Measurements from ENCODE around the gene BDKRB2. TPM values are rescaled to one million over a fixed set of nuclear protein-coding genes. Genes with fewer than 3 reads are reported as not detected.

The BDKRB2 gene

GRCh38 chr14:96279564-96279963 is 74.9 kb downstream of the BDKRB2 start:
- no peak overlapping the region for H3K4me2 ChIP-seq (ENCODE audit: low read length)
- H3K4me1 ChIP-seq (ENCODE audit: control insufficient read depth, insufficient read depth, low read length) = peaks cover 13% of the 10 kb centered on the region
- H3K27me3 ChIP-seq (ENCODE audit: control insufficient read depth, insufficient read depth, low read length) = no peaks in the 10 kb centered on the region
- H3K9me3 ChIP-seq (replicated peaks; ENCODE audit: low read length) = peaks cover 11% of the 10 kb centered on the region
- peaks cover 13% of the 10 kb centered on the region for H3K36me3 ChIP-seq (ENCODE audit: insufficient read depth, low read length)
- H3K4me3 ChIP-seq (ENCODE audit: low read length) = no peak overlapping the region
- no peak overlapping the region for H3K9ac ChIP-seq (ENCODE audit: low read depth, low read length)

DNA sequence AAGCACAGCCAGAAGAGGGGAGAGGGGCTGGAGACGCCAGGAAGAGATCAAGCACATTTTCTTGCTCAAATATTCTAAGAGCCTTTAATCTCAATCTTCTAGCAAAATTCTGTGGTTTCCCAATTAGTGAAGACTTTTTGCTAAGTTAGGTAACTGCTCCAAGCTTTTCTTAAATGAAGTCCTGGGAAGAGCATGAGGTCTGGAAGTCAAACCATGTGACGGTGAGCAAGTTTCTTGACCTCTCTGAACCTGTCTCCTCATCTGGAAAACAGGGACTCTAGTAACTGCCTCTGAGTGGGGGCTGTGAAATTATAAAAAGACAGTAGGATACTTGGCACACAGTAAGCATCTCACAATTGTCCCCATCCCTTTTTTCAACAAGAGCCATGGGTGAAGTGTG is 75.5 kb downstream of the BDKRB2 start:
- peaks cover 7% of the 10 kb centered on the region for H3K4me1 ChIP-seq (ENCODE audit: control insufficient read depth, insufficient read depth, low read length)
- no peak overlapping the region for H3K4me2 ChIP-seq (ENCODE audit: low read length)
- H3K4me3 ChIP-seq (ENCODE audit: low read length) = no peak overlapping the region
- H3K9ac ChIP-seq (ENCODE audit: low read depth, low read length) = no peak overlapping the region
- H3K36me3 ChIP-seq (ENCODE audit: insufficient read depth, low read length) = peaks cover 13% of the 10 kb centered on the region
- H3K9me3 ChIP-seq (replicated peaks; ENCODE audit: low read length) = peaks cover 11% of the 10 kb centered on the region
- no peaks in the 10 kb centered on the region for H3K27me3 ChIP-seq (ENCODE audit: control insufficient read depth, insufficient read depth, low read length)

- H3K9me3 ChIP-seq (replicated peaks; ENCODE audit: low read length) = peaks cover 11% of the 10 kb centered on the region
Observed at GRCh38 chr14:96281486-96281885, 76.8 kb downstream of the BDKRB2 start.

DNA sequence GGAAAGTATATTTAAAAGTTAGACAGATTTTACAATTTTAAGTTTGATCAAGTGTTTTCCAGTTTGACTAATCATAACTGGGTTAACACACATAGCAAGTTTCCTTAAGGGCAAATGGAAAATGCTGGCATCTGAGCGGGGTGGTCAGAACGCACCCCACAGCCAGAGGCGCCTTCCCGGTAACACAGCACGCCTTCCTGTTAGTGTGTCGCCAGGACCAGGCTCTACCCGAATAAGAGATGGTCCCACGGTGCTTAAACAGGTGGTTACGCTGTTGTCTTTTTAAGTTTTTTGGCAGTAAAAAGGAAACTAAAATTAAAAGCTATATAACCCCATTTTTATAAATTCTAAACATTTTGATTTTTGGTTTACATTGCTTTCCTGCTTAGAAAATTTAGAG is 79.4 kb downstream of the BDKRB2 start:
- Histone ChIP-seq H3K9ac (ENCODE audit: low read depth, low read length) (no peak overlapping the region), H3K9me3 (replicated peaks; ENCODE audit: low read length) (no peaks in the 10 kb centered on the region), H3K4me1 (ENCODE audit: control insufficient read depth, insufficient read depth, low read length) (no peaks in the 10 kb centered on the region), H3K36me3 (ENCODE audit: insufficient read depth, low read length) (peaks cover 20% of the 10 kb centered on the region), H3K4me2 (ENCODE audit: low read length) (no peak overlapping the region), H3K27me3 (ENCODE audit: control insufficient read depth, insufficient read depth, low read length) (no peaks in the 10 kb centered on the region), H3K4me3 (ENCODE audit: low read length) (no peak overlapping the region)

More at GRCh38 chr14:96281486-96281885, 76.8 kb downstream of the BDKRB2 start:
- H3K4me2 ChIP-seq (ENCODE audit: low read length) = no peak overlapping the region
- no peak overlapping the region for H3K9ac ChIP-seq (ENCODE audit: low read depth, low read length)
- peaks cover 20% of the 10 kb centered on the region for H3K36me3 ChIP-seq (ENCODE audit: insufficient read depth, low read length)
- no peaks in the 10 kb centered on the region for H3K27me3 ChIP-seq (ENCODE audit: control insufficient read depth, insufficient read depth, low read length)
- no peaks in the 10 kb centered on the region for H3K4me1 ChIP-seq (ENCODE audit: control insufficient read depth, insufficient read depth, low read length)
- H3K4me3 ChIP-seq (ENCODE audit: low read length) = no peak overlapping the region

GRCh38 chr14:96284430-96284829 is 79.8 kb downstream of the BDKRB2 start:
- H3K27me3 ChIP-seq (ENCODE audit: control insufficient read depth, insufficient read depth, low read length) = no peaks in the 10 kb centered on the region
- no peak overlapping the region for H3K4me2 ChIP-seq (ENCODE audit: low read length)
- H3K36me3 ChIP-seq (ENCODE audit: insufficient read depth, low read length) = peaks cover 23% of the 10 kb centered on the region
- no peaks in the 10 kb centered on the region for H3K9me3 ChIP-seq (replicated peaks; ENCODE audit: low read length)
- no peak overlapping the region for H3K9ac ChIP-seq (ENCODE audit: low read depth, low read length)
- H3K4me3 ChIP-seq (ENCODE audit: low read length) = no peak overlapping the region
- H3K4me1 ChIP-seq (ENCODE audit: control insufficient read depth, insufficient read depth, low read length) = no peaks in the 10 kb centered on the region

DNA sequence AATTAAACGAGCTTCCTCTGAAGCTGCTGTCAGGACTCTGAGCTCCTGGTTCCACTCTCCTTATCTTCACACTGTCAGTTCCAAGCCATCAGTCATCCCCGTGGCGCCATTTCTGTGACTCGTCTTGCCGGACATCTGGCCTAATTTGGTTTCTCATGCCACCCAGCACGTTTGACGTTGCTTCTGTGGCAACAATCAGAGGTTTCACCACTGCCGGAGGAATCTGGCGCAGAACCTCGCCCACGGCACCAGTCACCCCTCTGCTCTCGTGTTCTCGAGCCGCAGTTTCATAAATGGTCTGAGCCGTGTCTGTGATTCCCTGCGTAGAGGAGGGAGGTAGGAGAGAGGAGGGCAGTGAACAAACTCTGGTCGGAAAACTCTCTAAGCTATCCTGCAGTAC is 81.0 kb downstream of the BDKRB2 start:
- Histone ChIP-seq H3K4me2 (ENCODE audit: low read length) (no peak overlapping the region), H3K4me1 (ENCODE audit: control insufficient read depth, insufficient read depth, low read length) (no peaks in the 10 kb centered on the region), H3K27me3 (ENCODE audit: control insufficient read depth, insufficient read depth, low read length) (no peaks in the 10 kb centered on the region), H3K36me3 (ENCODE audit: insufficient read depth, low read length) (peaks cover 30% of the 10 kb centered on the region), H3K9ac (ENCODE audit: low read depth, low read length) (no peak overlapping the region), H3K4me3 (ENCODE audit: low read length) (no peak overlapping the region), H3K9me3 (replicated peaks; ENCODE audit: low read length) (no peaks in the 10 kb centered on the region)

GRCh38 chr14:96286251-96286650 is 81.6 kb downstream of the BDKRB2 start:
- no peaks in the 10 kb centered on the region for H3K9me3 ChIP-seq (replicated peaks; ENCODE audit: low read length)
- no peaks in the 10 kb centered on the region for H3K27me3 ChIP-seq (ENCODE audit: control insufficient read depth, insufficient read depth, low read length)
- peaks cover 34% of the 10 kb centered on the region for H3K36me3 ChIP-seq (ENCODE audit: insufficient read depth, low read length)
- H3K4me3 ChIP-seq (ENCODE audit: low read length) = no peak overlapping the region
- no peak overlapping the region for H3K4me2 ChIP-seq (ENCODE audit: low read length)
- H3K4me1 ChIP-seq (ENCODE audit: control insufficient read depth, insufficient read depth, low read length) = no peaks in the 10 kb centered on the region
- no peak overlapping the region for H3K9ac ChIP-seq (ENCODE audit: low read depth, low read length)

DNA sequence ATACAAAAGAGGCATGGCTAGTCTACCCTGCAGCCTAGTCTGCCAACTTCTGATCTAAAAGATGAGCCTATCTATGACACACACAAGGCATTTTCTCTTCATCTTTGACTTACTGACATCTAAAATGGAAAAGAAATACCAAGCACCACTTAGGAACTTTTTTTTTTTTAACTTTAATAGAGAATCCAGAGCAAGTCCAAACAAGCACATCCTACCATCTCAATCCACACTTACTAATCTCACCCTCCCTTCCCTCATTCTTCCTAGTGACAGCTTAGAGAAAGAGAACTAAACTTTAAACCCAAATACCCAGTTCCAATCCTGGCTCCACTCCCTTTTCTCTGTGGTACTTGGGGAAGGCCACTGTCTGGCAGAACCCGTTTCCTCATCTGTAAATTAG is 83.2 kb downstream of the BDKRB2 start:
- H3K4me1 ChIP-seq (ENCODE audit: control insufficient read depth, insufficient read depth, low read length) = no peaks in the 10 kb centered on the region
- H3K36me3 ChIP-seq (ENCODE audit: insufficient read depth, low read length) = peaks cover 33% of the 10 kb centered on the region
- no peak overlapping the region for H3K4me3 ChIP-seq (ENCODE audit: low read length)
- H3K4me2 ChIP-seq (ENCODE audit: low read length) = no peak overlapping the region
- H3K9me3 ChIP-seq (replicated peaks; ENCODE audit: low read length) = no peaks in the 10 kb centered on the region
- H3K9ac ChIP-seq (ENCODE audit: low read depth, low read length) = no peak overlapping the region
- H3K27me3 ChIP-seq (ENCODE audit: control insufficient read depth, insufficient read depth, low read length) = no peaks in the 10 kb centered on the region

Small RNA genes within 50 kb of the gene (small RNA-seq; reads per million reads assigned to genes)
- gene CKS1BP1 = not detected

All from skeletal muscle satellite cell (primary cell).